ENCODE data around the gene TEX19.
"Not testable (repeated sequence)": the region's sequence is repeated elsewhere in the genome, so short reads cannot be mapped to it uniquely, and the experiment has no call there.

TEX19 gene

GRCh38 chr17:82334622-82335394 lies 24.2 kb upstream of the TEX19 start:
- DNase-seq (ENCODE audit: low read depth in 2 of 2), result no peak

GRCh38 chr17:82338858-82339633 lies 20.0 kb upstream of the TEX19 start:
- DNase-seq (ENCODE audit: low read depth in 2 of 2), result no peak

GRCh38 chr17:82339634-82340580 lies 19.1 kb upstream of the TEX19 start:
- DNase-seq (ENCODE audit: low read depth in 2 of 2), result no peak

- DNase-seq (ENCODE audit: low read depth in 2 of 2), result no peak
Measured at GRCh38 chr17:82342361-82343079, 16.5 kb upstream of the TEX19 start.

GRCh38 chr17:82343560-82343959 lies 15.5 kb upstream of the TEX19 start:
- DNase-seq (ENCODE audit: low read depth in 2 of 2), result no peak

- no peak for DNase-seq (ENCODE audit: low read depth in 2 of 2)
Measured at GRCh38 chr17:82344175-82344907, 14.7 kb upstream of the TEX19 start.

GRCh38 chr17:82345151-82345976 lies 13.7 kb upstream of the TEX19 start:
- no peak for DNase-seq (ENCODE audit: low read depth in 2 of 2)

- no peak for DNase-seq (ENCODE audit: low read depth in 2 of 2)
Measured at GRCh38 chr17:82346342-82347300, 12.4 kb upstream of the TEX19 start.

GRCh38 chr17:82347994-82348393 lies 11.1 kb upstream of the TEX19 start:
- DNase-seq (ENCODE audit: low read depth in 2 of 2), result not testable (repeated sequence)

GRCh38 chr17:82348434-82348833 lies 10.6 kb upstream of the TEX19 start:
- DNase-seq (ENCODE audit: low read depth in 2 of 2), result no peak

GRCh38 chr17:82348866-82349265 lies 10.2 kb upstream of the TEX19 start:
- no peak for DNase-seq (ENCODE audit: low read depth in 2 of 2)

GRCh38 chr17:82349287-82349701 lies 9.8 kb upstream of the TEX19 start:
- no peak for DNase-seq (ENCODE audit: low read depth in 2 of 2)

- DNase-seq (ENCODE audit: low read depth in 2 of 2), result no peak
Measured at GRCh38 chr17:82350182-82351030, 8.6 kb upstream of the TEX19 start.

GRCh38 chr17:82351254-82351712 lies 7.8 kb upstream of the TEX19 start:
- DNase-seq (ENCODE audit: low read depth in 2 of 2), result no peak

GRCh38 chr17:82351713-82352488 lies 7.1 kb upstream of the TEX19 start:
- DNase-seq (ENCODE audit: low read depth in 2 of 2), result peak; percentile 76 to 79

GRCh38 chr17:82353484-82353883 lies 5.6 kb upstream of the TEX19 start:
- no peak for DNase-seq (ENCODE audit: low read depth in 2 of 2)
